Karpas-422 (cell line): ENCODE results near the gene EVI5. TPM values are rescaled to one million over a fixed set of nuclear protein-coding genes. Genes with fewer than 3 reads are reported as not detected.

Experiments
- DNase-seq: peaks from one replicate; pipeline ENCODE4 v3.0.0-alpha.2; 2015
- H2AFZ ChIP-seq: fragments of 200-600 bp; sonication (generic); 2 replicates; pipeline ENCODE4 v1.6.1; 2014; ENCODE audit warnings: antibody characterized with exemption, low read length, mixed read lengths
- H3K27ac ChIP-seq: fragments of 200-600 bp; sonication (generic); 2 replicates; pipeline ENCODE4 v1.5.1; 2014; ENCODE audit warnings: mild to moderate bottlenecking, low read length, moderate library complexity
- H3K27me3 ChIP-seq: fragments of 200-600 bp; sonication (generic); 2 replicates; pipeline ENCODE4 v1.6.1; 2014; ENCODE audit warnings: low read length, mixed read lengths
- H3K36me3 ChIP-seq: fragments of 200-600 bp; sonication (generic); 2 replicates; pipeline ENCODE4 v1.6.1; 2014; ENCODE audit warnings: low read length, mixed read lengths; ENCODE audit not compliant: insufficient read depth
- H3K4me1 ChIP-seq: fragments of 200-600 bp; sonication (generic); 2 replicates; pipeline ENCODE4 v1.6.1; 2014; ENCODE audit warnings: mild to moderate bottlenecking, low read length, mixed read lengths
- H3K4me2 ChIP-seq: fragments of 200-600 bp; sonication (generic); 2 replicates; pipeline ENCODE4 v1.6.1; 2014; ENCODE audit warnings: low read length, low read depth, mild to moderate bottlenecking; ENCODE audit not compliant: poor library complexity, severe bottlenecking
- H3K4me3 ChIP-seq: fragments of 200-600 bp; sonication (generic); 2 replicates; pipeline ENCODE4 v1.5.1; 2014; ENCODE audit warnings: mild to moderate bottlenecking, antibody characterized with exemption, low read length, mixed read lengths
- H3K79me2 ChIP-seq: fragments of 200-600 bp; sonication (generic); 2 replicates; pipeline ENCODE4 v1.6.1; 2014; ENCODE audit warnings: mild to moderate bottlenecking, low read length, mixed read lengths
- H3K9ac ChIP-seq: fragments of 200-600 bp; sonication (generic); 2 replicates; pipeline ENCODE4 v1.6.0; 2014; ENCODE audit warnings: low read length
- H3K9me2 ChIP-seq: fragments of 200-600 bp; sonication (generic), shearing (Covaris generic); replicated peaks from 2 replicates; pipeline ENCODE4 v1.6.0; 2014; ENCODE audit warnings: mild to moderate bottlenecking, low read length, moderate library complexity; ENCODE audit not compliant: insufficient read depth
- H3K9me3 ChIP-seq: fragments of 300-700, 200-600 bp; sonication (generic); 2 replicates; pipeline ENCODE4 v1.6.1; 2014; ENCODE audit warnings: low read length, mixed read lengths
- H4K20me1 ChIP-seq: fragments of 200-600 bp; sonication (generic); 2 replicates; pipeline ENCODE4 v1.6.1; 2014; ENCODE audit warnings: mild to moderate bottlenecking, antibody characterized with exemption, low read length, low read depth; ENCODE audit not compliant: insufficient read depth
- total RNA-seq: library from RNA; depleted of rRNA; stranded (reverse); fragments of >200 nt; shearing (Covaris generic); gene quantifications from 2 replicates; pipeline ENCODE4 v1.2.3, GENCODE V29; 2014; ENCODE audit warnings: low replicate concordance

The EVI5 gene
- total RNA-seq, 1 experiment from 2014 or later: 11.4 TPM

DNA sequence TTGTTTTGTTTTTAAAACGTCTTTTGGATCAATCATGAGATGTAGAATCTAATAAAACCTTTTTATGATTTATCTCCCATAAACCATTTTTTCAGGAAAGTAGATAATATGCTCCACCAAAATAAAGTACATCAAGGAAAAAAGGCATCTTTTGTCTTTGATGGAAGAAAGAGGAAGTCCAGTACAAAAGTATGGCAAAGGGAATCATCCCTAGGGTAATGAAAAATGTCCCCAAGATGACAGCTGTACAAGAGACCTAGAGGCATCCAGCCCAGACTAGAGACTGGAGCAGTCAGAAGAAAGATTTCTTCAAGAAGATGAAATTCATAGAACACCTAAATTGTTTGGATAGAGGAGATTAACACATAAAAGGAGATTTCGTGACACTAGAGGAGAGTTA lies 265.9 kb downstream of the EVI5 start:
- Histone ChIP-seq H3K79me2 (no peaks in the 10 kb centered on the region), H3K4me1 (no peaks in the 10 kb centered on the region), H3K36me3 (no peaks in the 10 kb centered on the region), H3K27ac (no peak overlapping the region), H2AFZ (no peak overlapping the region), H3K4me3 (no peak overlapping the region), H4K20me1 (no peaks in the 10 kb centered on the region), H3K9me3 (no peaks in the 10 kb centered on the region), H3K4me2 (no peak overlapping the region), H3K9ac (no peak overlapping the region), H3K27me3 (no peaks in the 10 kb centered on the region), H3K9me2 (no peaks in the 10 kb centered on the region)
- no peak for DNase-seq

DNA sequence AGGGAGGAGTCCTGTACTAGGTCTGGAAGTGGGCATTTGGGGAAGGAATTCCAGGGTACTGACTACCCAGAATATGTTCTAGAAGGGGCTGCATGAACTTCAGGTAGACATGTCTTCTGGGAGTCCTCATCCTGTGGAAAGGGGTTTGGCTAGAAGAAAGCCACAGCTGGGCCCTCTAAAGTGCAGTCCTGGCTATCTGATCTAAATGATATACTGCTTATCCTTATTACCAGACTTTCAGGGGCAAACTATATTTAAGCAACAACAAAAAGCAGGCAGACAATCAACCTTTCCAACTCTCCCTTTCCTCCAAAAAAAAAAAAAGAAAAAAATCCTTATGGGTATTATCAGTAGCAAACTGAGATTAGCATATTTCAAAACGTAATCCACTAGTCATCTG lies 268.3 kb downstream of the EVI5 start:
- Histone ChIP-seq H3K4me1 (no peaks in the 10 kb centered on the region), H4K20me1 (no peaks in the 10 kb centered on the region), H3K79me2 (no peaks in the 10 kb centered on the region), H3K4me3 (no peak overlapping the region), H3K36me3 (no peaks in the 10 kb centered on the region), H3K27me3 (no peaks in the 10 kb centered on the region), H3K4me2 (no peak overlapping the region), H3K9me2 (no peaks in the 10 kb centered on the region), H3K9ac (no peak overlapping the region), H3K9me3 (no peaks in the 10 kb centered on the region), H3K27ac (no peak overlapping the region), H2AFZ (no peak overlapping the region)
- DNase-seq: no peak

DNA sequence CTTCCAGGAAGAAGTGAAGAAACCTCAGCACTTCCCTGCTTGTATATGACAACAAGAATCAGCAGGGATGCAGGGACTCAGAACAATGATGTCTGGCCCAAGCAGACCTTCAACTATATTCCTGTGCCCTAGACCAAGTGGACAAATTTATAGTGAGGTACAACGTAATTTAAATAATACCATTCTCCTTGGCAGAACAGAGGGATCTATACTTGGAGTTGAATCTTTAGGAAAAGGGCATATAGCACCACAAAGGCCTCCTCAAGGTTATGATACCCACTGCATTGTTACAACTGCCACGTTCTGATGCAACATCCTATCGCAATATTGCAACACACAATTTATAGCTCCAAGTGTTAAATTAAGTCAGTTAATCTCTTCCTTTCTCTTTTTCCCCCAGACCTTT lies 269.1 kb downstream of the EVI5 start:
- Histone ChIP-seq H3K4me3 (no peak overlapping the region), H3K79me2 (no peaks in the 10 kb centered on the region), H3K36me3 (no peaks in the 10 kb centered on the region), H3K27me3 (no peaks in the 10 kb centered on the region), H3K9me3 (no peaks in the 10 kb centered on the region), H3K9me2 (no peaks in the 10 kb centered on the region), H3K4me1 (no peaks in the 10 kb centered on the region), H3K27ac (no peak overlapping the region), H2AFZ (no peak overlapping the region), H4K20me1 (no peaks in the 10 kb centered on the region), H3K9ac (no peak overlapping the region), H3K4me2 (no peak overlapping the region)
- DNase-seq: no peak

DNA sequence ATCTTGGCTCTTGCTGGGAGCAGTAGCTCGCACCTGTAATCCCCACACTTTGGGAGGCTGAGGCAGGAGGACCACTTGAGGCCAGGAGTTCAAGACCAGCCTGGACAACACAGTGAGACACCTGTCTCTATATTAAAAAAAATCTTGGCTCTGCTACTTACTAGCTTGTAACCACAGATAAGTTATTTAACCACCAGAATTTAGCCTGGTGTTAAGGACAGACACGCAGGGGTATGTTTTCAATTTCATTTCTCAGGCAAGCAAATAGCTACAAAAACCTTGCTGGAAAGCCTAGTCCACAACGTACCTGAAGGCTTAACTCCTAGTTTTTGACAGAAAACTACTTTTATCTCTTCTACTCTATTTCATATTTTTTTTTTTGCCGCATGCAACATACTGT lies 273.4 kb downstream of the EVI5 start:
- H3K79me2 ChIP-seq: no peaks in the 10 kb centered on the region
- H3K9ac ChIP-seq: no peak overlapping the region
- H3K4me2 ChIP-seq: no peak overlapping the region
- DNase-seq: no peak
- H2AFZ ChIP-seq: no peak overlapping the region
- no peak overlapping the region for H3K27ac ChIP-seq
- H3K9me3 ChIP-seq: no peaks in the 10 kb centered on the region
- no peak overlapping the region for H3K4me3 ChIP-seq
- no peaks in the 10 kb centered on the region for H3K9me2 ChIP-seq
- no peaks in the 10 kb centered on the region for H3K36me3 ChIP-seq
- no peaks in the 10 kb centered on the region for H3K4me1 ChIP-seq
- no peaks in the 10 kb centered on the region for H3K27me3 ChIP-seq
- H4K20me1 ChIP-seq: no peaks in the 10 kb centered on the region

DNA sequence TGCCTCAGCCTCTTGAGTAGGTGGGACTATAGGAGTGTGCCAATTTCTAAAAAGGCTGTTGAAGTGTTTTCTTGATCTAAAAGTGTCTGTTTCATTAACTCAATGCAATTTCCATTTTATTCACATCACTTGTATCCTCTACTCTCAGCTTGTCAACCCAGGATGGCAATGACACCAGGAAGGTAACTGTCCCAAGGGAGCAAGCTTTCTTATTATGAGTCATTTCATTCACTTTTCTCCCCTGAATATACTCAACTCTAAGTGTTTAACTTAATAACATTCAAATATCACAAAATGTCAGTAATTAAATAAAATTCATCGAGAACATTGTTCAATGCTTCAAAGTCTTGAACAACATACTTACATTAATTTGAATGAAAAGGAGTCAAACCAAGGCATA lies 275.3 kb downstream of the EVI5 start:
- Histone ChIP-seq H3K4me2 (no peak overlapping the region), H3K79me2 (no peaks in the 10 kb centered on the region), H3K36me3 (no peaks in the 10 kb centered on the region), H3K9me2 (no peaks in the 10 kb centered on the region), H3K27me3 (no peaks in the 10 kb centered on the region), H3K4me3 (no peak overlapping the region), H3K9me3 (no peaks in the 10 kb centered on the region), H3K27ac (no peak overlapping the region), H4K20me1 (no peaks in the 10 kb centered on the region), H3K9ac (no peak overlapping the region), H3K4me1 (no peaks in the 10 kb centered on the region), H2AFZ (no peak overlapping the region)
- no peak for DNase-seq

DNA sequence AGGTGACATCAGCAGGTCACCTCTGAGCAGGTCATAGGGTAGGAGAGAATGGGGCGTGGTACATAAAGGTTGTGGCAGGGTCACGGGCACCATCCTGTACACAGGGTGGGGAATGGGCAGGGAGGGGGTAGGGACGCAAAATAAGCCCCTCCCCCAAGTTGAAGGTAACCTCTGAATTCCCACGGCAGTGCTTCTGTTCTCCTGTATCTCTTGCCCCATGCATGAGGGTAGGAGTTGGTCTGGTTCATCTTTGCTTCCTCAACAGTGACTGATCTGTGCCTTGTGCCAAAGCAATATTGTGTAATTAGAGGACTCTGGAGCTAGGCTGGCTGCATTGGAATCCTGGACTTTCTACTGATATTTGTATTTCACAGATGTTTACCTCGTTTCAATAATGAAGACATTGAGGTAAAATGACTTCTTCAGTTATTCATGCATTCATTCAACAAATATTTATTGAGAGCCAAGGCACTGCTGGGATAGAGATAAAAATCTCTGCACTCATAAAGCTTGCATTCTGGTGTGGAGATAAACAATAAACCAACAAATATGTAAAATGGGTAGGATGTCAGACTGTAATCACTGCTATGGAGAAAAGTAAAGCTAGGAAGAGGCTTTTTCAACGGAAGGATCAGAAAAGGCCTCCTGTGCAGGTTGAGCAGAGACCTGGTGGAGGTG lies 279.8 kb downstream of the EVI5 start:
- Histone ChIP-seq H4K20me1 (no peaks in the 10 kb centered on the region), H3K9ac (no peak overlapping the region), H3K4me1 (peaks cover 5% of the 10 kb centered on the region), H3K27me3 (no peaks in the 10 kb centered on the region), H3K36me3 (no peaks in the 10 kb centered on the region), H3K79me2 (no peaks in the 10 kb centered on the region), H2AFZ (no peak overlapping the region), H3K4me2 (no peak overlapping the region), H3K9me3 (no peaks in the 10 kb centered on the region), H3K27ac (no peak overlapping the region), H3K9me2 (no peaks in the 10 kb centered on the region), H3K4me3 (no peak overlapping the region)
- DNase-seq: no peak

DNA sequence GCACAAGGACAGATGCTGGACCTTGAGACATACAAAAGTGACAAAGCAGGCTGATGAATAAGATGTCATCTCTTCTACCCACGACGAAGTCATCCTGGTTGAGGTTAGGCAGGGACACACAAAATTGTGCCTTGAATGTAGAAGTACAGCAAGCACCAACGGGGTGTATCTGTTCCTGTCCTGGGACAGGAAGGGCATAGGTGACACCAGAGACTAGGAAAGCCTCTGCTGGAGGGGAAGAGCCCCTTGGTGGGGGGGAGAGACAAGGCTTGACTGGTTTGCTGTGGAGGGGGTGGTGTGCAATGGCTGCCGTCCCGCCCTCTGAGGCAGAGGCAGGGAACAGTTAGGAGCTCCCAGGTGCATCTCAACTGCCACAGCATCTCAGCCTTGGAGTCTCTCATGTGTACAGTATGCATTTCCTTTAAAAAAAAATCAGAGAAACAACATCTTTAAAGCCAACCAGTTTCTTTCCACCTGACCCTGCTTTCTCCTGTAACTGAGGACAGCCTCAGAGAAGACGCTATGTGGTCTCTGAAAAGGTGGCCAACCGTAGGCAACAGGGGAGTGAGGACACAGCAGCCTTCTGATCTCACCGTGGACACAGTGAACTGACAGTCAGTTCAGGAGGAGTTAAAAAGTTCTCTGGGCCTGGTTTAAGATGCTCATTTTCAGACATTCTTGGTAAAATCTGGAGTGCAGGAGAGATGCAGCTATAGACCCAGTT lies 280.5 kb downstream of the EVI5 start:
- no peaks in the 10 kb centered on the region for H3K36me3 ChIP-seq
- no peaks in the 10 kb centered on the region for H4K20me1 ChIP-seq
- H2AFZ ChIP-seq: no peak overlapping the region
- no peak overlapping the region for H3K4me3 ChIP-seq
- no peak overlapping the region for H3K9ac ChIP-seq
- no peaks in the 10 kb centered on the region for H3K9me3 ChIP-seq
- H3K79me2 ChIP-seq: no peaks in the 10 kb centered on the region
- H3K4me2 ChIP-seq: no peak overlapping the region
- H3K27ac ChIP-seq: no peak overlapping the region
- H3K4me1 ChIP-seq: peaks cover 5% of the 10 kb centered on the region
- no peaks in the 10 kb centered on the region for H3K27me3 ChIP-seq
- no peaks in the 10 kb centered on the region for H3K9me2 ChIP-seq
- DNase-seq: no peak

DNA sequence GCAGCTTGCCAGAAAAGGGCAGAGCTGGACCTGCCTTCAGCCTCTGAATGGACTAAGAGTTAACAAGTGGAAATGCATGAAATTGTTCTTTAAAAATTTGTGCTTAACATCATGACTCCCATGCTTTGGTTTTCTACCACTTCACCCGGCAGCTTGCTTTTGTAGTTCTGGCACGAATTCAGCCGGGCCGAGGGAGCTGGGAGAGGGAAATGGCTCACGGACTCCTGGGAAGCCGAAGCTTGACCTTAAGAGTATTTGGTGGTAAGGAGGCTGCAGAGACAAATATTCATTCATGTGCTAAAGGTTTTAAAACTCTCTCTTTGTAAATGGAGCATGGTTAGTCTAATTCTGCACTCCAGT lies 281.0 kb downstream of the EVI5 start:
- H3K4me3 ChIP-seq: no peak overlapping the region
- no peaks in the 10 kb centered on the region for H3K9me3 ChIP-seq
- H3K27me3 ChIP-seq: no peaks in the 10 kb centered on the region
- no peaks in the 10 kb centered on the region for H4K20me1 ChIP-seq
- no peaks in the 10 kb centered on the region for H3K9me2 ChIP-seq
- H2AFZ ChIP-seq: no peak overlapping the region
- no peaks in the 10 kb centered on the region for H3K36me3 ChIP-seq
- no peak overlapping the region for H3K27ac ChIP-seq
- H3K4me2 ChIP-seq: no peak overlapping the region
- peaks cover 5% of the 10 kb centered on the region for H3K4me1 ChIP-seq
- DNase-seq: no peak
- no peaks in the 10 kb centered on the region for H3K79me2 ChIP-seq
- H3K9ac ChIP-seq: no peak overlapping the region
